GM23248 (cell line): ENCODE data around the gene NECAB3. TPM values are rescaled to one million over a fixed set of nuclear protein-coding genes. Genes with fewer than 3 reads are reported as not detected.

Source experiments
- DNase-seq: peaks from one replicate; pipeline ENCODE4 v3.0.0-alpha.2; 2015
- H2AFZ ChIP-seq: fragments of 200-600 bp; sonication (generic); 2 replicates; pipeline ENCODE4 v1.6.1; 2016; ENCODE audit warnings: antibody characterized with exemption
- H3F3A ChIP-seq: fragments of 200-600 bp; sonication (generic); 2 replicates; pipeline ENCODE4 v1.6.1; 2016; ENCODE audit warnings: mild to moderate bottlenecking, antibody characterized with exemption, mixed run types; ENCODE audit not compliant: insufficient read depth
- H3K27ac ChIP-seq: fragments of 200-600 bp; sonication (generic); 2 replicates; pipeline ENCODE4 v1.5.1; 2016; ENCODE audit warnings: mild to moderate bottlenecking
- H3K27me3 ChIP-seq: fragments of 200-600 bp; sonication (generic); replicated peaks from 2 replicates; pipeline ENCODE4 v1.6.1; 2016; ENCODE audit warnings: mild to moderate bottlenecking; ENCODE audit not compliant: insufficient read depth
- H3K36me3 ChIP-seq: fragments of 200-600 bp; sonication (generic); 2 replicates; pipeline ENCODE4 v1.6.1; 2016; ENCODE audit warnings: low read depth, mild to moderate bottlenecking
- H3K4me1 ChIP-seq: fragments of 200-600 bp; sonication (generic); 2 replicates; pipeline ENCODE4 v1.6.1; 2016; ENCODE audit warnings: mild to moderate bottlenecking; ENCODE audit not compliant: insufficient read depth
- H3K4me2 ChIP-seq: fragments of 200-600 bp; sonication (generic); one replicate; pipeline ENCODE4 v1.6.1; 2016; ENCODE audit warnings: mild to moderate bottlenecking; ENCODE audit not compliant: unreplicated experiment
- H3K4me3 ChIP-seq: fragments of 200-600 bp; sonication (generic); 2 replicates; pipeline ENCODE4 v1.5.1; 2016; ENCODE audit warnings: mild to moderate bottlenecking
- H3K79me2 ChIP-seq: fragments of 200-600 bp; sonication (generic); 2 replicates; pipeline ENCODE4 v1.6.1; 2016; ENCODE audit warnings: mild to moderate bottlenecking; ENCODE audit not compliant: insufficient read depth
- H3K9ac ChIP-seq: fragments of 200-600 bp; sonication (generic); 2 replicates; pipeline ENCODE4 v1.6.1; 2016; ENCODE audit warnings: mild to moderate bottlenecking
- H3K9me2 ChIP-seq: fragments of 200-600 bp; sonication (generic); 2 replicates; pipeline ENCODE4 v1.6.1; 2016; ENCODE audit warnings: mixed run types, mild to moderate bottlenecking, moderate library complexity; ENCODE audit not compliant: insufficient read depth
- H3K9me3 ChIP-seq: fragments of 200-600 bp; sonication (generic); one replicate; pipeline ENCODE4 v1.6.1; 2017; ENCODE audit warnings: low read depth
- H4K20me1 ChIP-seq: fragments of 200-600 bp; sonication (generic); 2 replicates; pipeline ENCODE4 v1.6.0; 2016; ENCODE audit not compliant: insufficient read depth
- EZH2 ChIP-seq: fragments of 200-600 bp; sonication (generic); IDR thresholded peaks from 2 replicates; pipeline ENCODE4 v1.6.1; 2018; ENCODE audit warnings: antibody characterized with exemption, mild to moderate bottlenecking; ENCODE audit not compliant: insufficient read depth, poor library complexity, severe bottlenecking
- EZH2phosphoT487 ChIP-seq: fragments of 200-600 bp; sonication (generic); IDR thresholded peaks from 2 replicates; pipeline ENCODE4 v1.6.1; 2018; ENCODE audit warnings: antibody characterized with exemption, moderate library complexity, mild to moderate bottlenecking, low read depth; ENCODE audit not compliant: insufficient read depth
- WGBS, 2 experiments: methylation state at CpG; one replicate each; pipeline ENCODE4 v1.1.6; 2015 to 2017; ENCODE audit warnings: low lambda C conversion rate in 2 of 2, low coverage in 1 of 2; ENCODE audit errors: missing lambda C conversion rate in 2 of 2; 5-methylcytosine and 5-hydroxymethylcytosine counted together
- in situ Hi-C: fragments of 300-500 bp; cut with MboI; formaldehyde crosslinking; loops from 2 replicates; pipeline ENCODE4 v1.15.0; 2020
- polyA plus RNA-seq: library from polyadenylated mRNA; unstranded; fragments of >200 nt; fragmentation: Nextera tagmentation; extraction: Ambion mirVana; gene quantifications from 2 replicates; pipeline ENCODE4 v1.2.1, GENCODE V29; 2016
- total RNA-seq: library from RNA; depleted of rRNA; stranded (reverse); fragments of >200 nt; shearing (Covaris generic); gene quantifications from 2 replicates; pipeline ENCODE4 v1.2.3, GENCODE V29; 2014

The NECAB3 gene
- total and polyA plus RNA-seq, 2 experiments from 2014 or later: 11.0 to 27.1 TPM

DNA sequence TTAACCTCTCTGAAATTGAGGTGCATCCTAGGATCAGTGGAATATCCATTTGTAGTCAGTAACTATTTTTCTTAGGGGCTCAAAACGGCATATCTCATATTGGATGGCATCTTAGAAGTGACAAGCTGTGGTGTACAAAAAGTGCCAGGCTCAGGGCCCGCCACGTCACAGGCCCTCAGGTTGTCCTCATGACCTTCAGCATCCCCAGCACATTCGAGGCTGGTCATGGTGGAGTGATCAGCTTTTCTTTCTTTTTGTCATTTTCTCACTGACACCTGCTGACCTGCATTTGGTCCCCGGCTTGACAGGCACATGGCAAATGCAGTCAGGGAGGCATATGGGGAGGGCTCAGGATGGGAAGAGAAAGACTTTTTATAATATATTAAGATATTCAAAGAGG is 19.1 kb upstream of the NECAB3 start:
- H3K9ac ChIP-seq: no peak overlapping the region
- H3K9me3 ChIP-seq: no peaks in the 10 kb centered on the region
- DNase-seq: no peak
- 66 to 70% methylated on average over 5 of the region's 5 CpGs for WGBS, 2 experiments
- H3K27me3 ChIP-seq: no peaks in the 10 kb centered on the region
- in situ Hi-C loops: no loop called here
- H2AFZ ChIP-seq: no peak overlapping the region
- TF ChIP-seq EZH2phosphoT487 (no peak), EZH2 (no peak)
- no peak overlapping the region for H3K4me2 ChIP-seq
- no peaks in the 10 kb centered on the region for H3K36me3 ChIP-seq
- H3K9me2 ChIP-seq: no peaks in the 10 kb centered on the region
- H4K20me1 ChIP-seq: no peaks in the 10 kb centered on the region
- peaks cover 10% of the 10 kb centered on the region for H3F3A ChIP-seq
- H3K27ac ChIP-seq: no peak overlapping the region
- H3K79me2 ChIP-seq: no peaks in the 10 kb centered on the region
- peaks cover 10% of the 10 kb centered on the region for H3K4me1 ChIP-seq
- no peak overlapping the region for H3K4me3 ChIP-seq

DNA sequence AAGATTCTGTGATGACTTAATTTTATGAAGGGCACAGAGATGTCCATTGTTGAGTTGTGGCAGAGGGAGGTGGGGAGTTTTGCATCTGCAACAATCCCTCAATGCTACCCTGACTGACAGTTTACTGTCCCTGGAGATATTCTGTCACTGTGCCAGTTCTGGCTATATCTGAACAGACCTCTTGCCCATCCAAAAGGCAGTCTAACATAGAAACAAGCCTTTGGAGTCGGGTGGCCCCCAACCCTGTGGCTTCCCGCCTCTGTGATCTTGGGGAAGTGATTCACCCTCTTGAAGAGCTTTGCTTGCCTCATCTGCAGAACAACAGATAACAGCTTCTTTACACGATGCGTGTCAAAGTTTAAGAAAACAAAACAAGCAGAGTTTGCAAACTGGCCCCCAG is 15.7 kb upstream of the NECAB3 start:
- H3K4me1 ChIP-seq: peaks cover 6% of the 10 kb centered on the region
- no peaks in the 10 kb centered on the region for H3K27me3 ChIP-seq
- H3K9ac ChIP-seq: no peak overlapping the region
- H3F3A ChIP-seq: no peaks in the 10 kb centered on the region; the same call in 1 of the 2 replicates
- H3K79me2 ChIP-seq: peaks cover 3% of the 10 kb centered on the region; the same call in 1 of the 2 replicates
- whole genome bisulfite sequencing, 2 experiments: 62 to 64% methylated on average over 4 of the region's 4 CpGs
- peak; percentile 44 for DNase-seq
- H3K27ac ChIP-seq: no peak overlapping the region
- H4K20me1 ChIP-seq: no peaks in the 10 kb centered on the region
- H3K9me3 ChIP-seq: no peaks in the 10 kb centered on the region
- no peaks in the 10 kb centered on the region for H3K9me2 ChIP-seq
- in situ Hi-C loops: no loop called here
- H3K36me3 ChIP-seq: no peaks in the 10 kb centered on the region
- no peak overlapping the region for H3K4me2 ChIP-seq
- H2AFZ ChIP-seq: no peak overlapping the region
- no peak overlapping the region for H3K4me3 ChIP-seq
- TF ChIP-seq EZH2 (no peak), EZH2phosphoT487 (no peak)

DNA sequence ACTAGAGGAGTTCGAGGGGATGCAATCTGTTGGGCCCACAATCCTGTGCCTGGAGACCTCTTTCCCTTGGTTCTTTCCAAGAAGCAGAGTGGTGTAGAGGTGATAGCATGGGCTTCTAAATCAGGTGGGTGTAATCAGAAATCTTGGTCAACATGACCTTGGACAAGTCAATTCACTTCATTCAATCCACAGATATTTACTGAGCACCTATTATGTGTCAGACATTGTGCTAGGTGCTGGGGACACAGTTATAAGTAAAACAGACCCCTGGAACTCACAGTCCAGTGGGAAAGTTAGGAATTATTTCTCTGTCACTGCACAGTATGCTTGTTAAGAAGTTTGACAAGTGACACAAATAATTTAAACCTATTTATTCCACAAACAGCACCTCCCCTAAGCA is 15.3 kb upstream of the NECAB3 start:
- Histone ChIP-seq H3K4me3 (no peak overlapping the region), H3K9me3 (no peaks in the 10 kb centered on the region), H3K4me2 (no peak overlapping the region), H3K27me3 (no peaks in the 10 kb centered on the region), H3K4me1 (peaks cover 8% of the 10 kb centered on the region), H3K9ac (no peak overlapping the region), H3K27ac (no peak overlapping the region), H3K79me2 (peaks cover 8% of the 10 kb centered on the region; the same call in 1 of the 2 replicates), H4K20me1 (no peaks in the 10 kb centered on the region), H3K9me2 (no peaks in the 10 kb centered on the region), H2AFZ (no peak overlapping the region), H3K36me3 (no peaks in the 10 kb centered on the region), H3F3A (no peaks in the 10 kb centered on the region; the same call in 1 of the 2 replicates)
- 94 to 100% methylated on average over 1 of the region's 1 CpG for WGBS, 2 experiments
- in situ Hi-C loops: no loop called here
- no peak for TF ChIP-seq EZH2
- no peak for TF ChIP-seq EZH2phosphoT487
- DNase-seq: no peak

DNA sequence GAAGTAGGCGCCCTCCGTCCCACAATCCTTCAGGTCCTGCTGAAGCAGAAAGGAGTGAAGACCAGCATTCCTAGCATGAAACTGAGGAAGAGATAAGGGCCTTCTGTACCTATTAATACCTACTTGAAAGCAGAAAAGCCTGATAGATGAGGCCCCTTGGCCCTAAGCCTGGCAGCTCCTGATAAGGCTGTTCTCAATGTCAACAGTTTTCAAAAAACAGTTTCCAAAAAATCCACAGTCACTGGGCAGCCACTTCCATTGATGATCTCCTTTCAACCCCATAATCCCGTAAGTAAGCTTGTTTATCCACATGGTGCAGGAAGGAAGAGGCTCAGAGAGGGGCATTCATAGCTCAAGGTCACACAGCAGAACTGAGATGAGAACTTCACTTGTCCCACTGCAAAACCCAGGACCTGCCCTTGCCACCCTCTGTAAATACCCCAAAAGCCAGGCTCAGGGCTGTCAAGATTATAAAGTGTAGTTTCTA is 14.8 kb upstream of the NECAB3 start:
- H4K20me1 ChIP-seq: no peaks in the 10 kb centered on the region
- peaks cover 8% of the 10 kb centered on the region for H3K4me1 ChIP-seq
- 96 to 98% methylated on average over 3 of the region's 3 CpGs for WGBS, 2 experiments
- H3K27ac ChIP-seq: no peak overlapping the region
- H3K9me2 ChIP-seq: no peaks in the 10 kb centered on the region
- TF ChIP-seq EZH2 (no peak), EZH2phosphoT487 (no peak)
- H3K4me2 ChIP-seq: no peak overlapping the region
- H2AFZ ChIP-seq: no peak overlapping the region
- in situ Hi-C loops: no loop called here
- H3F3A ChIP-seq: no peaks in the 10 kb centered on the region; the same call in 1 of the 2 replicates
- H3K27me3 ChIP-seq: no peaks in the 10 kb centered on the region
- no peaks in the 10 kb centered on the region for H3K36me3 ChIP-seq
- H3K4me3 ChIP-seq: no peak overlapping the region
- H3K9ac ChIP-seq: no peak overlapping the region
- peaks cover 12% of the 10 kb centered on the region; the same call in 1 of the 2 replicates for H3K79me2 ChIP-seq
- DNase-seq: no peak
- no peaks in the 10 kb centered on the region for H3K9me3 ChIP-seq
